Measurements from ENCODE around the gene RBMS3.

RBMS3 gene

DNA sequence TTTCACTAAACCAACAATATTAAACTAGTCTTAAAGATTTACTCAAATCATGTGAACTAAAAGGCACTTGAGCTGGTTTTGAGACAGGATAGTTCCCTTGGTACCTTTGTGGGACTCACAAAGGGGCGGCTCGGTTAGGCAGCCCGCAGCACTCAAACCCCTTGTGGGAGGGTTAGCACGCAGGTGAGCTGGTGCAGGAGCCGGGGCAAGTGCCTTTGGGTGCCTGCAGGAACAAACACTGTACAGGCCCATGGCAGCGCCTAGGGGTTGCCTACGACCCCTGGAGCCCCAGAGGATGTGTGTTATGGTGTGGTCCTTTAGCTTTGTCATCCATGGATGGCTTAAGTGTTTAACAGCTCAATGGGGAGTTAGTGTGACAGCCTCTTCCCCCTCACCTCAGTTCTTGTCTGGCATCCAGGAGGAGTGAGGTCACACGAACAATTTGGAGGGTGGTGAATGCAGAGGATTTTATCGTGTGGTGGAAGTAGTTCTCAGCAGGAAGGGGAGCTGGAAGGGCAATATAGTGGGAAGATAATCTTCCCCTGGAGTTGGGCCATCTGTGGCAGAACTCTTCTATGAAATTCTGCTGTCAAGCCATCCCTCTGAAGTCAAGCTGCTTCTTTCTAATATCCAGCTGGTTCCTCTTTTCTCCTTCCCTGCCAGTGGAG, 470.9 kb downstream of the RBMS3 start:
- DNase-seq = no peak
- TF ChIP-seq GATA1 (IDR thresholded peaks at IDR 0.05; ENCODE audit: low read depth, low read length) (no peak), POLR2A (IDR thresholded peaks at IDR 0.05; ENCODE audit: low read length) (no peak)

DNA sequence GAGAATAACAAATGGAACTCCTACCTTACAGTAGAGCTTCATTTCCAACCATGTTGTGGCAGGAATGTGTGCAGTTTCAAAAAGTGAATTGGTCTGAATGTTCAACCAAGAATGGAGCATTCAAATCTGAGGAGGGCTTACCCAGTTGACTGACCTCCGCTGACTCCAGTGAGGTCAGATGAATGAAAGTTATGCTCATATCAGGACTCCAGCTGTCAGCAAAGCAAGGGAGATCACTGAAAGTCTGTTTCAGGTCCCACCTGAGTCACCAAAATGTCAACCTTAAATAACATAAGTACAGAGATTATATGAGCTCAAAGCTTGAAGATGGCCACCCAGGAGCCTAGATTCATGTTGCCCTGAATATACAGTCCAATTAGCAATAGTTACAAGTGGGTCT, 473.5 kb downstream of the RBMS3 start:
- TF ChIP-seq GATA1 (IDR thresholded peaks at IDR 0.05; ENCODE audit: low read depth, low read length) (no peak), POLR2A (IDR thresholded peaks at IDR 0.05; ENCODE audit: low read length) (no peak)
- no peak for DNase-seq

DNA sequence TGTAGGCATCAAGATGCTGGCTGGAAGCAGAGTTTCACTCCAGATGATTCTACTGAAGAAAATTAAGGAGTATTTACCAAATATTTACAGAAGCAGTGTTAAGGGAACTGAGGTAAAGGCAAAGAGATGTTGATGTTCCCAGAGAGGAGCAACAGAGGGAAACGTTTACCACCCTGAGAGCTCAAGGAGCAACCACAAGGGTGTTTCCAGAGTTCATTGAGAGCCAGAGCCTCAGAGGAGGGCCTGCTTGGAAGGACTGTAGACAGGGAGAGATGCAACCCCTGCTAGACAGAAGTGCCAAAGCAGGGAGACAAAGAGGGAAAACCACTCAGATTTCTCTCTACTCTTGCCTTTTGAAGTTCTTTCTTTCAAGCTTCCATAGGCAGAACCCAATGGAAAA, 474.5 kb downstream of the RBMS3 start:
- TF ChIP-seq GATA1 (IDR thresholded peaks at IDR 0.05; ENCODE audit: low read depth, low read length) = no peak
- no peak for TF ChIP-seq POLR2A (IDR thresholded peaks at IDR 0.05; ENCODE audit: low read length)
- DNase-seq = no peak

GRCh38 chr3:29757054-29757777, 476.3 kb downstream of the RBMS3 start:
- no peak for DNase-seq
- no peak for TF ChIP-seq POLR2A (IDR thresholded peaks at IDR 0.05; ENCODE audit: low read length)
- TF ChIP-seq GATA1 (IDR thresholded peaks at IDR 0.05; ENCODE audit: low read depth, low read length) = no peak

- no peak for TF ChIP-seq POLR2A (IDR thresholded peaks at IDR 0.05; ENCODE audit: low read length)
- TF ChIP-seq GATA1 (IDR thresholded peaks at IDR 0.05; ENCODE audit: low read depth, low read length) = no peak
Observed at GRCh38 chr3:29758108-29758433, 477.2 kb downstream of the RBMS3 start.

GRCh38 chr3:29758434-29759322, 477.8 kb downstream of the RBMS3 start:
- TF ChIP-seq GATA1 (IDR thresholded peaks at IDR 0.05; ENCODE audit: low read depth, low read length) (no peak), POLR2A (IDR thresholded peaks at IDR 0.05; ENCODE audit: low read length) (no peak)
- DNase-seq = no peak

More at GRCh38 chr3:29758108-29758433, 477.2 kb downstream of the RBMS3 start:
- no peak for DNase-seq

DNA sequence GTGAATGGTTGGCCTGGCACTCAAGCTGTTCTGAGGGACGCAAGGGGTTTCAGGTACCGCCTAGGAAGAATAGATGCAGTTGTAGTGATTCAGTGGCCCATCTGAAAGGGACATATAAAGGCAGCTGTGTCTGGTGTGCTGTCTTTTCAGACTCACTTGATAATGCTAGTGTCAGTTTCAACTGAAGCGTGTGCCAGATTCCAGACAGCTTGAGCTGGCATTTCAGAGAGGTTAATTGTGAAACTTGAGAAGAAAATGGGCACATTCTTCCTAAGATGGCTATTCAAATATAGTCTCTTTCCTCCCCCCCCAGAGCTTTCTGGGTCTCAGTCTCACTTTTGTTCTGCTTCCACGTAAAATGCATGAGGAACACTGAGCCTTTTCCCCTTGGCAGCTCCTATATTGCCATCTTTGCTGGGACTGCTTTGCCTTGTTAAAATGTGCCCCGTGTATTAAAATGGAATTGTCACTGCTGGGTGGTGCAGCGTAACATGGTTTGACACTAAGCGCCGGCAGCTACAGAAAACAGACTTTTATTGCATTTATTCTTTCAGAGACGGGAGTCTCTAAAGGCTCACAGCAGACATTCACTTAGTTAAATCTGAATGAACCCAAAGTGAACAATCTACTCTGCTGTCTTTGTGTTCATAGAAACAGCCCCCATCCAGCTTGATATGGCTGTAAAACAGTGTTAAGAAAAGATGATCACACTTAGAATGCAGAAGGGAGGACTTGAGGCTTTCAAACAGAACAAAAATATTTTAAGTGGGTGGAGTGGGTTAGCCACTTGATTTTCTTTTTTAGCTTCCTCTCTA, 478.7 kb downstream of the RBMS3 start:
- no peak for TF ChIP-seq POLR2A (IDR thresholded peaks at IDR 0.05; ENCODE audit: low read length)
- TF ChIP-seq GATA1 (IDR thresholded peaks at IDR 0.05; ENCODE audit: low read depth, low read length) = no peak
- no peak for DNase-seq

DNA sequence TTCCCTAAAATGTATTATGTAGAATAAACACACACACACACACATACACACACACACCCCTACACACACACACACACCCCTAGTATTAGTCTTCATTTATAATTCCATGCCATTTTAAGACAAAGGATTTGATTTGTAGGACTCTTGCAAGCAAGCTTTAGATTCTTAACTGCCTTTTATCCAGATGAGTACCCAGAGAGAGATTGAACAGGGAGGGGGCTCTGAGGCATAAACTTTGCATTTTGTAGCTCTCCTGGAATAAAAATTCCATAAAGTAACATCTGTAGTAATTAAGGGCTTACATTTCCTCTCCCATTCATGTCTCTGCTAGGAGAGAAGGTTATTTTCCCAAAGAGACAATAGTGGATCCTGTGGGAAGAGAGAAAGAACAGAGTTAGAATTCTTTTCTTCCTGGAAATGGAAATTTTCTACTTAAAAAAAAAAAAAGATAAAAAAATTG, 479.4 kb downstream of the RBMS3 start:
- DNase-seq = no peak
- TF ChIP-seq GATA1 (IDR thresholded peaks at IDR 0.05; ENCODE audit: low read depth, low read length) (no peak), POLR2A (IDR thresholded peaks at IDR 0.05; ENCODE audit: low read length) (no peak)

DNA sequence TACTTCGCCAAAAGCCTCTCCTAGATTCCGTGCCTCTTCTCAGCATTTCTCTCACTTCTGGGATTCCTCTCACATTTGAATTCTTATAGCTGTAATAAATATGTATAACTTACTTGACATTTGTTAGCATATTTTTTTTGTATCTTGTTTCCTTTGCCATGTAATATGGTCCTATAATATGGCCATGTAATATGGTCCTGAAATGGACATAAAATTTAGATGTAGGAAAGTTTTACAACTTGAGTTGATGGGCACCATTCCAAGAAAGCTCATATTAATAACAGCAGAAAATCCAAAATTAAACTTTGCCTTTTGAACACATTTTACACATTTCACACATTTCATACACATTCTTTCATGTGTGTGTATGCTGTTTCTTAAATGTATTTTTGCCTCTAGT, 480.6 kb downstream of the RBMS3 start:
- TF ChIP-seq GATA1 (IDR thresholded peaks at IDR 0.05; ENCODE audit: low read depth, low read length) (no peak), POLR2A (IDR thresholded peaks at IDR 0.05; ENCODE audit: low read length) (no peak)
- DNase-seq = no peak

- TF ChIP-seq POLR2A (IDR thresholded peaks at IDR 0.05; ENCODE audit: low read length) = no peak
- no peak for TF ChIP-seq GATA1 (IDR thresholded peaks at IDR 0.05; ENCODE audit: low read depth, low read length)
- DNase-seq = no peak
Observed at GRCh38 chr3:29763115-29763514, 482.2 kb downstream of the RBMS3 start.

- TF ChIP-seq GATA1 (IDR thresholded peaks at IDR 0.05; ENCODE audit: low read depth, low read length) = no peak
- TF ChIP-seq POLR2A (IDR thresholded peaks at IDR 0.05; ENCODE audit: low read length) = no peak
- no peak for DNase-seq
Observed at GRCh38 chr3:29764041-29764440, 483.2 kb downstream of the RBMS3 start.

DNA sequence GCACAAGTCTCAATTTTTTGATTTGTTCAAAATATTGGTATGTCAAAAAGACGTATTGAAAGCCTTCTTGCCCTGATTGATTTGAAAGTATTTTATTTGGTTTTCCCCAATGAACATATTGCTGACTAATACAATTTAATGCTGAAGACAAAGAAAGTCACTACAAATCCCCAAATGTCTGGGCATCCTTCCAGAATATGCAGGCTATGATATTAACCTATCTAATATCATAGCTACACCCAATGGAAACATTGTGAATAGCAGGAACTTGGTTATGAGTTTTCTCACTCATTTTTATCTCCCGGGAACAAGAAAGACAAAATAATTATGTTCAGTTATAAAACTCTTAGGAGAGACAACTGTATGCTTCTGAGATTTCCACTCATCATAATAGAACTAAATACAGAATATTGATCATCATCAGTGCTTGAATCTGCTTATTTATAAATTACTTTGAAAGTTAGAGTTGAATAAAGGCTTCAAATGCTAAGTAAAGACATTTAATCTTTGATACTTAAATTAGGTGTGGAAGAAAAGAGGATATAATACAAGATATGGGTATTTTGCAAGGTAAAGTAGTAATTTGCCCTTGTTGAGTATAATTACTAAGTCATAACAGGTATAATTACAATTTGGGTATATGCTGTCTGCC, 483.9 kb downstream of the RBMS3 start:
- no peak for TF ChIP-seq GATA1 (IDR thresholded peaks at IDR 0.05; ENCODE audit: low read depth, low read length)
- no peak for TF ChIP-seq POLR2A (IDR thresholded peaks at IDR 0.05; ENCODE audit: low read length)
- DNase-seq = peak; percentile 39 to 50

GRCh38 chr3:29771602-29772001, 490.7 kb downstream of the RBMS3 start:
- no peak for TF ChIP-seq POLR2A (IDR thresholded peaks at IDR 0.05; ENCODE audit: low read length)
- no peak for TF ChIP-seq GATA1 (IDR thresholded peaks at IDR 0.05; ENCODE audit: low read depth, low read length)
- no peak for DNase-seq

Data from erythroblast (primary cell).